Measurements from ENCODE around the gene ARRDC3. TPM values are rescaled to one million over a fixed set of nuclear protein-coding genes. Genes with fewer than 3 reads are reported as not detected.
"Not testable (repeated sequence)": the region's sequence is repeated elsewhere in the genome, so short reads cannot be mapped to it uniquely, and the experiment has no call there.

Gene ARRDC3
- total RNA-seq, 6 experiments from 2014 or later = 26.2 to 45.0 (median 38.1) TPM

DNA sequence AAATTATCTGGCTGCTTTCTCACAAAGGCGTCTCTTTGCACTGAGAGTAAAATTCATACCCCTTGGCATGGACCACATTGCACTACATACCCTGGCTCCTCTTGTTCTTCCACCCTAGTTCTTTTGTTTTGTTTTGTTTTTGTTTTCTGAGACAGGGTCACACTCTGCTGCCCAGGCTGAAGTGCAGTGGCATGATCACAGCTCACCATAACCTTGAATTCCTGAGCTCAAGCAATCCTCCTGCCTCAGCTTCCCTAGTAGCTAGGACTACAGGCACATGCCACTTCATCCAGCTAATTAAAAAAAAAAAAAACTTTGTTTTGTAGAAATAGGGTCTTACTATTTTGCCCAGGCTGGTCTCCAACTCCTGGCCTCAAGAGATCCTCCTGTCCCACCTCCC lies 51.4 kb downstream of the ARRDC3 start:
- H3K4me3 Mint-ChIP-seq = no peak overlapping the region
- no peaks in the 10 kb centered on the region for H3K27me3 Mint-ChIP-seq (ENCODE audit: insufficient read depth)
- TF ChIP-seq, protein P1, sequence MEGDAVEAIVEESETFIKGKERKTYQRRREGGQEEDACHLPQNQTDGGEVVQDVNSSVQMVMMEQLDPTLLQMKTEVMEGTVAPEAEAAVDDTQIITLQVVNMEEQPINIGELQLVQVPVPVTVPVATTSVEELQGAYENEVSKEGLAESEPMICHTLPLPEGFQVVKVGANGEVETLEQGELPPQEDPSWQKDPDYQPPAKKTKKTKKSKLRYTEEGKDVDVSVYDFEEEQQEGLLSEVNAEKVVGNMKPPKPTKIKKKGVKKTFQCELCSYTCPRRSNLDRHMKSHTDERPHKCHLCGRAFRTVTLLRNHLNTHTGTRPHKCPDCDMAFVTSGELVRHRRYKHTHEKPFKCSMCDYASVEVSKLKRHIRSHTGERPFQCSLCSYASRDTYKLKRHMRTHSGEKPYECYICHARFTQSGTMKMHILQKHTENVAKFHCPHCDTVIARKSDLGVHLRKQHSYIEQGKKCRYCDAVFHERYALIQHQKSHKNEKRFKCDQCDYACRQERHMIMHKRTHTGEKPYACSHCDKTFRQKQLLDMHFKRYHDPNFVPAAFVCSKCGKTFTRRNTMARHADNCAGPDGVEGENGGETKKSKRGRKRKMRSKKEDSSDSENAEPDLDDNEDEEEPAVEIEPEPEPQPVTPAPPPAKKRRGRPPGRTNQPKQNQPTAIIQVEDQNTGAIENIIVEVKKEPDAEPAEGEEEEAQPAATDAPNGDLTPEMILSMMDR (IDR thresholded peaks at IDR 0.05) = no peak
- no peak for DNase-seq
- H3K9me3 Mint-ChIP-seq = no peaks in the 10 kb centered on the region
- peaks cover 19% of the 10 kb centered on the region for H3K4me1 Mint-ChIP-seq (ENCODE audit: low read depth)
- H3K27ac Mint-ChIP-seq = peak overlapping the region; percentile 64
- no peaks in the 10 kb centered on the region for H3K36me3 Mint-ChIP-seq (ENCODE audit: low read depth)

DNA sequence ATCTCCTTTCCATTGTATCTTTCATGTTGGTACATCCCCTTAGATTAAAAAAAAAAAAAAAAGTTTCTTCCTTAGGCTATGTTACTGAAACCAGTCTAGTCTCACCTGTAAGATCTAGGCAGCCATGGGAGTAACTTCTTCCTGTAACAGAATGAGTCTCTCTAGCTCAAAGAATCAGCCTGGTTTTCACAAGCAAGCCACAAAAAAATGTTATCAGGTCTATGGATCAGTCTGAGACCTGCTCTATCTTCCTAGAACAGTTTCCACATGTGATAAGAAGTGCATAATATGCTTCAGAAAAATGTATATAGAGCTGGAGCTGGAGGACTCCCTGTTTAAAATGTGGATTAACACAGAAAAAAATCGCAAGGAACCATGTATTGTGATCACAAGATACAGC lies 53.8 kb downstream of the ARRDC3 start:
- H3K27me3 Mint-ChIP-seq (ENCODE audit: insufficient read depth) = no peaks in the 10 kb centered on the region
- no peak overlapping the region for H3K27ac Mint-ChIP-seq
- H3K4me3 Mint-ChIP-seq = no peak overlapping the region
- TF ChIP-seq, protein P1 (IDR thresholded peaks at IDR 0.05) = no peak
- H3K4me1 Mint-ChIP-seq (ENCODE audit: low read depth) = peaks cover 19% of the 10 kb centered on the region
- H3K9me3 Mint-ChIP-seq = no peaks in the 10 kb centered on the region
- no peaks in the 10 kb centered on the region for H3K36me3 Mint-ChIP-seq (ENCODE audit: low read depth)
- DNase-seq = no peak

DNA sequence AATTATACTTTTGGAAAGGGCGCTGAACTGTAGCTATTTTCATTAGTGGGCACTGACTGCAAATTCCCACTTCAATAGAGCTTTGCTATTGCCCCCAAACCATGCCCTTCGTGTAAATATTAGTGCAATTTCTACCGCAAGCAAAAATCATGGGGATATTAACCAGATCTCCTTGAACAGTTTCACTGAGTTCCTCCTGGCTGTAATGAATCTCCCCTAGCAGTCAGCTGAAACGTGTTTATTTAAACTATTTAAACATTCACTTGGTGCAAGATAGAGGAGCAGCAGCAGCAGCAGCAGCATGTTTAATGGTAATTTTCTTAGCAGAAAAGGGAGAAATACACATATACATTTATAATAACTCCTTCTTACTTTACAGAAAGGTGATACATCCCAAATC lies 54.4 kb downstream of the ARRDC3 start:
- no peak for DNase-seq
- H3K27me3 Mint-ChIP-seq (ENCODE audit: insufficient read depth) = no peaks in the 10 kb centered on the region
- H3K9me3 Mint-ChIP-seq = no peaks in the 10 kb centered on the region
- no peaks in the 10 kb centered on the region for H3K36me3 Mint-ChIP-seq (ENCODE audit: low read depth)
- TF ChIP-seq, protein P1 (IDR thresholded peaks at IDR 0.05) = no peak
- peaks cover 19% of the 10 kb centered on the region for H3K4me1 Mint-ChIP-seq (ENCODE audit: low read depth)
- H3K27ac Mint-ChIP-seq = no peak overlapping the region
- no peak overlapping the region for H3K4me3 Mint-ChIP-seq

DNA sequence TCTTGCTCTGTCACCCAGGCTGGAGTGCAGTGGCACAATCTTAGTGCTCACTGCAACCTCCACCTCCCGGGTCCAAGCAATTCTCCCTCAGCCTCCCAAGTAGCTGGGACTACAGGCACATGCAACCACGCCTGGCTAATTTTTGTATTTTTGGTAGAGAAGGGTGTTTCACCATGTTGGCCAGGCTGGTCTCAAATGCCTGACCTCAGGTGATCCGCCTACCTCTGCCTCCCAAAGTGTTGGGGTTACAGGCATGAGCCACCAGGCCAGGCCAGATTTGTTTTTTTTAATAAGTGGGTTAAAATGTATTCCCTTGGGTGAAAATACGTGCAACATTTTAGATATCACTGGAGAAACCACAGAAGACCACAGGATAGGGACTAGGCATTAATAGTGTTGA lies 60.1 kb downstream of the ARRDC3 start:
- not testable (repeated sequence) for H3K36me3 Mint-ChIP-seq (ENCODE audit: low read depth); H3K9me3 Mint-ChIP-seq; H3K4me3 Mint-ChIP-seq; H3K27me3 Mint-ChIP-seq (ENCODE audit: insufficient read depth); H3K4me1 Mint-ChIP-seq (ENCODE audit: low read depth); DNase-seq; H3K27ac Mint-ChIP-seq

DNA sequence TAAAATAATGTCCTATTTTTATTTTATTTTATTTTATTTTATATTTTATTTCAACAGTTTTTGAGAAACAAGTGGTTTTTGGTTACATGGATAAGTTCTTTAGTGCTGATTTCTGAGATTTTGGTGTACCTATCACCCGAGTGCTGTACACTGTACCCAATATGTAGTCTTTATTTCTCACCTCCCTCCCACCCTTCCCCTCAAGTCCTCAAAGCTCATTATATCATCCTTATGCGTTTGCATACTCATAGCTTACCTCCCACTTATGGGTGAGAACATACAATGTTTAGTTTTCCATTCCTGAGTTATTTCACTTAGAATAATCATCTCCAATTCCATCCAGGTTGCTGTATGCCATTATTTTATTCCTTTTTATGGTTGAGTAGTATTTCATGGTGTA lies 63.5 kb downstream of the ARRDC3 start:
- H3K9me3 Mint-ChIP-seq = no peaks in the 10 kb centered on the region
- H3K27ac Mint-ChIP-seq = no peak overlapping the region
- H3K27me3 Mint-ChIP-seq (ENCODE audit: insufficient read depth) = no peaks in the 10 kb centered on the region; the same call in 1 of the 2 replicates
- no peak overlapping the region for H3K4me3 Mint-ChIP-seq
- no peak for DNase-seq
- peaks cover 5% of the 10 kb centered on the region; the same call in 1 of the 2 replicates for H3K4me1 Mint-ChIP-seq (ENCODE audit: low read depth)
- no peaks in the 10 kb centered on the region for H3K36me3 Mint-ChIP-seq (ENCODE audit: low read depth)
- TF ChIP-seq, protein P1 (IDR thresholded peaks at IDR 0.05) = no peak

DNA sequence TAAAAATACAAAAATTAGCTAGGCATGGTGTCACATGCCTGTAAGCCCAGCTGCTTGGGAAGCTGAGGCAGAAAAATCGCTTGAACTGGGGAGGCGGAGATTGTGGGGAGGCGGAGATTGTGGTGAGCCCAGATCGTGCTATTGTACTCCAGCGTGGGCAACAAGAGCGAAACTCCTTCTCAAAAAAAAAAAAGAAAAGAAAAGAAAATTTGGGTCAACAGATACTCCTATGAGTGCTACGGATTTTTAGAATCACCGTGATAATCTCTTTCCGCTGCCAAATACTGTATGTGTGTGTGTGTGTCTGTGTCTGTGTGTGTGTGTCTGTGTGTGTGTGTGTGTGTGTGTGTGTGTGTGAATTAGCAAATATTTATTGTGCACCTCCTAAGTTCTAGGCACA lies 64.4 kb downstream of the ARRDC3 start:
- H3K4me1 Mint-ChIP-seq (ENCODE audit: low read depth) = peaks cover 15% of the 10 kb centered on the region
- DNase-seq = no peak
- H3K27me3 Mint-ChIP-seq (ENCODE audit: insufficient read depth) = peaks cover 2% of the 10 kb centered on the region
- no peaks in the 10 kb centered on the region for H3K36me3 Mint-ChIP-seq (ENCODE audit: low read depth)
- no peaks in the 10 kb centered on the region for H3K9me3 Mint-ChIP-seq
- no peak overlapping the region for H3K4me3 Mint-ChIP-seq
- TF ChIP-seq, protein P1 (IDR thresholded peaks at IDR 0.05) = no peak
- no peak overlapping the region for H3K27ac Mint-ChIP-seq
